ENCODE measurements around the gene GSTA2.

DNA sequence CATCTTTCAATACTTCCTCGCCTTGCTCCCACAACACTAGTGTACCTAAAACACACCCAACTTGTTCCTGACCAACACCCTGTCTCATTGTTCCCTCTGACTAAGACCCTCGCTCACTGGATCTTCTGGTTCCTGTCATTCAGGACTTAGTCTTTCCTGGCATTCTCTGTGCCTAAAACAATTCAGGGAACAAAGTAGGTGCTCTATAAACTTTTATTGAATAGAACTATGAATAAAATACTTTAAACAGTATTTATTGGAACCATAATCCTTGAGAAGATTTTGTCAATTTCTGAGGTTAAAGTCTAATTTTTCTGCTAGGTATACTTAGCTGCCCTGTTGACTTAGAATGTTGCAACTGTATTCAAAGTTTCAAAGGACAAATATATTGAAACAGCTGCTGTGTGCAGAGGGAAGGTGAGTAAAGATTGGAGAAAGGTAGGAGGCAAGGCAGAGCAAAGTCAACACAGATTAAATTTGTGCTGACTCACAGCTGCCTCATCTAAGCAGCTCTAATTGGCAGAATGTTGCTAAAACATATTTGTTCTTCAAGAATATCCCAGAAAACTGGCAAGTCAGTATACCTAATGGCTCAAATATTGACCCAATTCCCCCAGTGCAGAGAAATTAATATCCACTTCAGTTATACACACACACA is 37.6 kb downstream of the GSTA2 start:
- TF ChIP-seq, protein P1, sequence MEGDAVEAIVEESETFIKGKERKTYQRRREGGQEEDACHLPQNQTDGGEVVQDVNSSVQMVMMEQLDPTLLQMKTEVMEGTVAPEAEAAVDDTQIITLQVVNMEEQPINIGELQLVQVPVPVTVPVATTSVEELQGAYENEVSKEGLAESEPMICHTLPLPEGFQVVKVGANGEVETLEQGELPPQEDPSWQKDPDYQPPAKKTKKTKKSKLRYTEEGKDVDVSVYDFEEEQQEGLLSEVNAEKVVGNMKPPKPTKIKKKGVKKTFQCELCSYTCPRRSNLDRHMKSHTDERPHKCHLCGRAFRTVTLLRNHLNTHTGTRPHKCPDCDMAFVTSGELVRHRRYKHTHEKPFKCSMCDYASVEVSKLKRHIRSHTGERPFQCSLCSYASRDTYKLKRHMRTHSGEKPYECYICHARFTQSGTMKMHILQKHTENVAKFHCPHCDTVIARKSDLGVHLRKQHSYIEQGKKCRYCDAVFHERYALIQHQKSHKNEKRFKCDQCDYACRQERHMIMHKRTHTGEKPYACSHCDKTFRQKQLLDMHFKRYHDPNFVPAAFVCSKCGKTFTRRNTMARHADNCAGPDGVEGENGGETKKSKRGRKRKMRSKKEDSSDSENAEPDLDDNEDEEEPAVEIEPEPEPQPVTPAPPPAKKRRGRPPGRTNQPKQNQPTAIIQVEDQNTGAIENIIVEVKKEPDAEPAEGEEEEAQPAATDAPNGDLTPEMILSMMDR (IDR thresholded peaks at IDR 0.05): no peak
- TF ChIP-seq POLR2A (IDR thresholded peaks at IDR 0.05): no peak
